ENCODE measurements around the gene SREK1IP1.

GRCh38 chr5:64790210-64790609, 21.7 kb upstream of the SREK1IP1 start:
- TF ChIP-seq CTCF (tag by site-specific recombination; IDR thresholded peaks at IDR 0.05) (no peak), ZNF777 (tag by site-specific recombination; IDR thresholded peaks at IDR 0.05; ENCODE audit: borderline replicate concordance) (no peak), ZNF350 (tag by site-specific recombination; IDR thresholded peaks at IDR 0.05) (no peak), ZNF670 (tag by site-specific recombination; IDR thresholded peaks at IDR 0.05; ENCODE audit: low read depth) (no peak), ZNF449 (tag by site-specific recombination; IDR thresholded peaks at IDR 0.05) (no peak), GFI1B (tag by site-specific recombination; IDR thresholded peaks at IDR 0.05) (no peak), ZNF423 (tag by site-specific recombination; IDR thresholded peaks at IDR 0.05) (no peak)
- TF ChIP-seq, protein P1, sequence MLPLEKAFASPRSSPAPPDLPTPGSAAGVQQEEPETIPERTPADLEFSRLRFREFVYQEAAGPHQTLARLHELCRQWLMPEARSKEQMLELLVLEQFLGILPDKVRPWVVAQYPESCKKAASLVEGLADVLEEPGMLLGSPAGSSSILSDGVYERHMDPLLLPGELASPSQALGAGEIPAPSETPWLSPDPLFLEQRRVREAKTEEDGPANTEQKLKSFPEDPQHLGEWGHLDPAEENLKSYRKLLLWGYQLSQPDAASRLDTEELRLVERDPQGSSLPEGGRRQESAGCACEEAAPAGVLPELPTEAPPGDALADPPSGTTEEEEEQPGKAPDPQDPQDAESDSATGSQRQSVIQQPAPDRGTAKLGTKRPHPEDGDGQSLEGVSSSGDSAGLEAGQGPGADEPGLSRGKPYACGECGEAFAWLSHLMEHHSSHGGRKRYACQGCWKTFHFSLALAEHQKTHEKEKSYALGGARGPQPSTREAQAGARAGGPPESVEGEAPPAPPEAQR (tag by site-specific recombination; IDR thresholded peaks at IDR 0.05), result no peak
- TF ChIP-seq, protein P2, sequence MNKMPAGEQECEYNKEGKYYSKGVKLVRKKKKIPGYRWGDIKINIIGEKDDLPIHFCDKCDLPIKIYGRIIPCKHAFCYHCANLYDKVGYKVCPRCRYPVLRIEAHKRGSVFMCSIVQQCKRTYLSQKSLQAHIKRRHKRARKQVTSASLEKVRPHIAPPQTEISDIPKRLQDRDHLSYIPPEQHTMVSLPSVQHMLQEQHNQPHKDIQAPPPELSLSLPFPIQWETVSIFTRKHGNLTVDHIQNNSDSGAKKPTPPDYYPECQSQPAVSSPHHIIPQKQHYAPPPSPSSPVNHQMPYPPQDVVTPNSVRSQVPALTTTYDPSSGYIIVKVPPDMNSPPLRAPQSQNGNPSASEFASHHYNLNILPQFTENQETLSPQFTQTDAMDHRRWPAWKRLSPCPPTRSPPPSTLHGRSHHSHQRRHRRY (tag by site-specific recombination; IDR thresholded peaks at IDR 0.05), result no peak
